Measurements from ENCODE around the gene APOO. TPM values are rescaled to one million over a fixed set of nuclear protein-coding genes. Genes with fewer than 3 reads are reported as not detected.

Gene APOO
- polyA plus RNA-seq, 1 donor from 2014 or later = 42.5 TPM

- Histone ChIP-seq H3K9me3 (ENCODE audit: low read length) (no peaks in the 10 kb centered on the region), H3K4me2 (ENCODE audit: low read length) (no peak overlapping the region), H2AFZ (ENCODE audit: low read depth, low read length) (no peak overlapping the region), H3F3A (ENCODE audit: insufficient read depth, low read length, poor library complexity, severe bottlenecking) (no peaks in the 10 kb centered on the region), H3K27ac (ENCODE audit: low read length) (no peak overlapping the region), H3K36me3 (ENCODE audit: insufficient read depth, low read length) (no peaks in the 10 kb centered on the region), H3K27me3 (ENCODE audit: insufficient read depth, low read depth, low read length) (no peaks in the 10 kb centered on the region), H3K4me3 (ENCODE audit: low read length) (no peak overlapping the region), H3K9ac (ENCODE audit: low read length) (no peak overlapping the region), H3K9me2 (ENCODE audit: insufficient read depth, low read length) (no peaks in the 10 kb centered on the region), H4K20me1 (ENCODE audit: insufficient read depth) (no peaks in the 10 kb centered on the region), H3K79me2 (replicated peaks; ENCODE audit: insufficient read depth, low read length) (no peaks in the 10 kb centered on the region)
- TF ChIP-seq TAF1 (IDR thresholded peaks at IDR 0.05; ENCODE audit: low read depth) (no peak), RAD21 (conservative IDR thresholded peaks at IDR 0.05) (no peak)
These were observed 53.6 kb downstream of the APOO start for GRCh38 chrX:23854122-23854521.

- Histone ChIP-seq H3K36me3 (ENCODE audit: insufficient read depth, low read length) (no peaks in the 10 kb centered on the region), H3F3A (ENCODE audit: insufficient read depth, low read length, poor library complexity, severe bottlenecking) (no peaks in the 10 kb centered on the region), H4K20me1 (ENCODE audit: insufficient read depth) (no peaks in the 10 kb centered on the region), H3K9ac (ENCODE audit: low read length) (no peak overlapping the region), H3K27me3 (ENCODE audit: insufficient read depth, low read depth, low read length) (no peaks in the 10 kb centered on the region), H3K27ac (ENCODE audit: low read length) (no peak overlapping the region), H3K9me2 (ENCODE audit: insufficient read depth, low read length) (no peaks in the 10 kb centered on the region), H3K4me2 (ENCODE audit: low read length) (no peak overlapping the region), H3K79me2 (replicated peaks; ENCODE audit: insufficient read depth, low read length) (no peaks in the 10 kb centered on the region), H3K4me3 (ENCODE audit: low read length) (no peak overlapping the region), H3K9me3 (ENCODE audit: low read length) (no peaks in the 10 kb centered on the region), H2AFZ (ENCODE audit: low read depth, low read length) (no peak overlapping the region)
- TF ChIP-seq TAF1 (IDR thresholded peaks at IDR 0.05; ENCODE audit: low read depth) (no peak), EZH2 (IDR thresholded peaks at IDR 0.05; ENCODE audit: borderline replicate concordance, insufficient read depth, low read length, poor library complexity, severe bottlenecking) (no peak), CTCF (IDR thresholded peaks at IDR 0.05; ENCODE audit: poor library complexity, severe bottlenecking) (no peak), EP300 (conservative IDR thresholded peaks at IDR 0.05; ENCODE audit: poor library complexity, severe bottlenecking) (no peak), POLR2AphosphoS5 (IDR thresholded peaks at IDR 0.05) (no peak), MXI1 (conservative IDR thresholded peaks at IDR 0.05; ENCODE audit: poor library complexity, severe bottlenecking) (no peak), SMC3 (conservative IDR thresholded peaks at IDR 0.05; ENCODE audit: poor library complexity) (no peak), RAD21 (conservative IDR thresholded peaks at IDR 0.05) (no peak), REST (IDR thresholded peaks at IDR 0.05; ENCODE audit: borderline replicate concordance) (no peak)
These were observed 56.2 kb downstream of the APOO start for GRCh38 chrX:23851544-23851943.

- H3K4me2 ChIP-seq (ENCODE audit: low read length) = no peak overlapping the region
- H3K36me3 ChIP-seq (ENCODE audit: insufficient read depth, low read length) = no peaks in the 10 kb centered on the region
- no peaks in the 10 kb centered on the region for H3K27me3 ChIP-seq (ENCODE audit: insufficient read depth, low read depth, low read length)
- H3F3A ChIP-seq (ENCODE audit: insufficient read depth, low read length, poor library complexity, severe bottlenecking) = no peaks in the 10 kb centered on the region
- H3K9ac ChIP-seq (ENCODE audit: low read length) = no peak overlapping the region
- H3K4me3 ChIP-seq (ENCODE audit: low read length) = no peak overlapping the region
- H2AFZ ChIP-seq (ENCODE audit: low read depth, low read length) = no peak overlapping the region
- TF ChIP-seq TAF1 (IDR thresholded peaks at IDR 0.05; ENCODE audit: low read depth) = no peak
- no peak for TF ChIP-seq MXI1 (conservative IDR thresholded peaks at IDR 0.05; ENCODE audit: poor library complexity, severe bottlenecking)
- no peak for TF ChIP-seq SMC3 (conservative IDR thresholded peaks at IDR 0.05; ENCODE audit: poor library complexity)
- TF ChIP-seq POLR2AphosphoS5 (IDR thresholded peaks at IDR 0.05) = no peak
- TF ChIP-seq EZH2 (IDR thresholded peaks at IDR 0.05; ENCODE audit: borderline replicate concordance, insufficient read depth, low read length, poor library complexity, severe bottlenecking) = no peak
- no peak for TF ChIP-seq EP300 (conservative IDR thresholded peaks at IDR 0.05; ENCODE audit: poor library complexity, severe bottlenecking)
- no peak for TF ChIP-seq REST (IDR thresholded peaks at IDR 0.05; ENCODE audit: borderline replicate concordance)
- H3K9me2 ChIP-seq (ENCODE audit: insufficient read depth, low read length) = no peaks in the 10 kb centered on the region
- H3K27ac ChIP-seq (ENCODE audit: low read length) = no peak overlapping the region
- no peaks in the 10 kb centered on the region for H4K20me1 ChIP-seq (ENCODE audit: insufficient read depth)
- no peaks in the 10 kb centered on the region for H3K9me3 ChIP-seq (ENCODE audit: low read length)
- H3K79me2 ChIP-seq (replicated peaks; ENCODE audit: insufficient read depth, low read length) = no peaks in the 10 kb centered on the region
These were observed 58.5 kb downstream of the APOO start for GRCh38 chrX:23849241-23849640.

Measured in neural cell (in vitro differentiated cells).